Neural cell (in vitro differentiated cells): ENCODE results near the gene IL23A.

Experiments
- CTCF ChIP-seq: fragments of 450-650 bp; IDR thresholded peaks from 2 replicates; pipeline ENCODE4 v1.5.1; 2014; ENCODE audit warnings: antibody characterized with exemption, mild to moderate bottlenecking, moderate library complexity; ENCODE audit not compliant: poor library complexity, severe bottlenecking
- MXI1 ChIP-seq: fragments of 450-650 bp; conservative IDR thresholded peaks from 2 replicates; pipeline ENCODE4 v1.6.1; 2014; ENCODE audit warnings: antibody characterized with exemption, mild to moderate bottlenecking; ENCODE audit not compliant: poor library complexity, severe bottlenecking
- REST ChIP-seq: IDR thresholded peaks from 2 replicates; pipeline ENCODE4 v1.6.1; 2012; ENCODE audit warnings: borderline replicate concordance
- TAF1 ChIP-seq: IDR thresholded peaks from 2 replicates; pipeline ENCODE4 v1.6.1; 2012; ENCODE audit warnings: low read depth

GRCh38 chr12:56346675-56347074 lies 8.0 kb downstream of the IL23A start:
- TF ChIP-seq TAF1 (no peak), CTCF (no peak), REST (no peak), MXI1 (no peak)
